Calu3 (cell line): Measurements from ENCODE around the gene LHPP. TPM values are rescaled to one million over a fixed set of nuclear protein-coding genes. Genes with fewer than 3 reads are reported as not detected.

Experiments used
- BruUV-seq: library from RNA; stranded (reverse); fragments of 400-500 nt; replicated peaks from 2 replicates; lab custom pipeline; 2021; lab: Mats Ljungman, UMichigan
- CTCF ChIA-PET: fragments of 300-600 bp; sonication (Branson Sonifier 250); formaldehyde crosslinking; loops from one replicate; lab custom pipeline; 2022; ENCODE audit warnings: antibody characterized with exemption; lab: Charles Lee
- DNase-seq: peaks from one replicate; pipeline ENCODE4 v3.0.0; 2022
- H3K27ac Mint-ChIP-seq: one replicate; pipeline ENCODE4 v1.8.0; 2022; ENCODE audit warnings: mixed read lengths; ENCODE audit not compliant: unreplicated experiment
- H3K27me3 Mint-ChIP-seq: one replicate; pipeline ENCODE4 v1.8.0; 2022; ENCODE audit warnings: mixed read lengths; ENCODE audit not compliant: unreplicated experiment
- H3K36me3 Mint-ChIP-seq: one replicate; pipeline ENCODE4 v1.8.0; 2022; ENCODE audit warnings: mild to moderate bottlenecking, moderate library complexity, mixed read lengths; ENCODE audit not compliant: insufficient read depth, unreplicated experiment
- H3K4me1 Mint-ChIP-seq: one replicate; pipeline ENCODE4 v1.8.0; 2022; ENCODE audit warnings: mild to moderate bottlenecking, low read depth, mixed read lengths; ENCODE audit not compliant: unreplicated experiment
- H3K4me3 Mint-ChIP-seq: one replicate; pipeline ENCODE4 v1.8.0; 2022; ENCODE audit warnings: mild to moderate bottlenecking, low read depth, moderate library complexity, mixed read lengths; ENCODE audit not compliant: unreplicated experiment
- H3K9me3 Mint-ChIP-seq: one replicate; pipeline ENCODE4 v1.8.0; 2022; ENCODE audit warnings: low read depth, mixed read lengths; ENCODE audit not compliant: unreplicated experiment
- intact Hi-C: fragments of 100-400 bp; cut with micrococcal nuclease; formaldehyde crosslinking; loops from one replicate; pipeline ENCODE4 v1.10.0; 2022; ENCODE audit not compliant: unreplicated experiment
- total RNA-seq: library from RNA; stranded (reverse); gene quantifications from 2 replicates; pipeline ENCODE4 v1.2.3, GENCODE V29; 2022
- TF ChIP-seq, protein P1 (sequence below): fragments of 200-600 bp; IDR thresholded peaks from one replicate; pipeline ENCODE4 v1.8.0; 2022; ENCODE audit warnings: antibody characterized with exemption; ENCODE audit not compliant: unreplicated experiment

The LHPP gene
- total RNA-seq, 1 experiment from 2014 or later: 12.0 TPM

DNA sequence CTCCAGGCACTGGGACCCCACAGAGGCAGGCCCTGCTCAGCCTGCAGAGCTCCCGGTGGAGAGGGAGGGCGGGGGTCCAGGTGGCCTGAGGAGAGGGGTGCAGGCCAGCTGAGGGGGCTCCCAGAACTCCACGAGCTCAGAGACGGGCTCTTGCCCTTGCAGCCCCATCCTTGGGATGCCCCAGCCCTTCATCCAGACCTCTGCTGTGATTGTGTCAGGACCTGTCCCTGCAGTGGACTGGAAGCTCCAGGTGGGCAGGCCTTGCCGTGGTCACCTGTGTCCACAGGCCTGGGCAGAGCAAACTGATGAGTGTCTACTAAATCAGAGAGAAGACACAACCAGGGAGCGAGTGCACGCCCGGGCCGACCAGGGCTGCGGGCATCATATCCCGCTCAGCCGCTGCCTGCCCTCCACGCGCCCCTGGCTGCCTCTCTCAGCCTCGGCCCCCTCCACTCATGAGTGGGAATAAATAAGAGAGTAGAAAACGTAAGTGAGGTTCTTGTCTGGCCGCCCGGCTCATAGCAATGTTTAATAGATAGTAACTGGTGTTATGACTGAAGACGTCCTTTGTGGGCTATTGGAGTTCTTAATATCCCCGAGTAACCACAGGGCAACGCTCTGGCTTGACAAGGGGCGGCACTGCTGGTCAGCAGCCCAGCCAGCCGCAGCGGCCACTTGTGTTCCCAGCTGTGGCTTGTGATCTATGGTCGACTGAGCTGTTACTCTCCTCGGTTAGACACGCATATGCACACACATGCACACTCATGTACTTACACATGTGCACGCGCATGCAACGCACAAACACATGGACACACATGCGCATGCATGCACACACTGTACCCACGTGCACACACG lies 105.6 kb downstream of the LHPP start:
- DNase-seq: no peak
- CTCF ChIA-PET: no interaction called here
- H3K27me3 Mint-ChIP-seq: peaks cover 17% of the 10 kb centered on the region
- no peaks in the 10 kb centered on the region for H3K9me3 Mint-ChIP-seq
- no peak overlapping the region for H3K4me3 Mint-ChIP-seq
- BruUV-seq: no TSS peak
- H3K36me3 Mint-ChIP-seq: no peaks in the 10 kb centered on the region
- intact Hi-C loops: no loop called here
- no peaks in the 10 kb centered on the region for H3K4me1 Mint-ChIP-seq
- no peak overlapping the region for H3K27ac Mint-ChIP-seq
- TF ChIP-seq, protein P1, sequence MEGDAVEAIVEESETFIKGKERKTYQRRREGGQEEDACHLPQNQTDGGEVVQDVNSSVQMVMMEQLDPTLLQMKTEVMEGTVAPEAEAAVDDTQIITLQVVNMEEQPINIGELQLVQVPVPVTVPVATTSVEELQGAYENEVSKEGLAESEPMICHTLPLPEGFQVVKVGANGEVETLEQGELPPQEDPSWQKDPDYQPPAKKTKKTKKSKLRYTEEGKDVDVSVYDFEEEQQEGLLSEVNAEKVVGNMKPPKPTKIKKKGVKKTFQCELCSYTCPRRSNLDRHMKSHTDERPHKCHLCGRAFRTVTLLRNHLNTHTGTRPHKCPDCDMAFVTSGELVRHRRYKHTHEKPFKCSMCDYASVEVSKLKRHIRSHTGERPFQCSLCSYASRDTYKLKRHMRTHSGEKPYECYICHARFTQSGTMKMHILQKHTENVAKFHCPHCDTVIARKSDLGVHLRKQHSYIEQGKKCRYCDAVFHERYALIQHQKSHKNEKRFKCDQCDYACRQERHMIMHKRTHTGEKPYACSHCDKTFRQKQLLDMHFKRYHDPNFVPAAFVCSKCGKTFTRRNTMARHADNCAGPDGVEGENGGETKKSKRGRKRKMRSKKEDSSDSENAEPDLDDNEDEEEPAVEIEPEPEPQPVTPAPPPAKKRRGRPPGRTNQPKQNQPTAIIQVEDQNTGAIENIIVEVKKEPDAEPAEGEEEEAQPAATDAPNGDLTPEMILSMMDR: no peak

- Mint-ChIP-seq H3K27ac (no peak overlapping the region), H3K27me3 (peaks cover 17% of the 10 kb centered on the region), H3K9me3 (no peaks in the 10 kb centered on the region), H3K4me3 (no peak overlapping the region), H3K4me1 (no peaks in the 10 kb centered on the region), H3K36me3 (no peaks in the 10 kb centered on the region)
- TF ChIP-seq, protein P1: no peak
- CTCF ChIA-PET: no interaction called here
- no peak for DNase-seq
- BruUV-seq: no TSS peak
- intact Hi-C loops: no loop called here
Measured at GRCh38 chr10:124568339-124568738, 106.7 kb downstream of the LHPP start.

DNA sequence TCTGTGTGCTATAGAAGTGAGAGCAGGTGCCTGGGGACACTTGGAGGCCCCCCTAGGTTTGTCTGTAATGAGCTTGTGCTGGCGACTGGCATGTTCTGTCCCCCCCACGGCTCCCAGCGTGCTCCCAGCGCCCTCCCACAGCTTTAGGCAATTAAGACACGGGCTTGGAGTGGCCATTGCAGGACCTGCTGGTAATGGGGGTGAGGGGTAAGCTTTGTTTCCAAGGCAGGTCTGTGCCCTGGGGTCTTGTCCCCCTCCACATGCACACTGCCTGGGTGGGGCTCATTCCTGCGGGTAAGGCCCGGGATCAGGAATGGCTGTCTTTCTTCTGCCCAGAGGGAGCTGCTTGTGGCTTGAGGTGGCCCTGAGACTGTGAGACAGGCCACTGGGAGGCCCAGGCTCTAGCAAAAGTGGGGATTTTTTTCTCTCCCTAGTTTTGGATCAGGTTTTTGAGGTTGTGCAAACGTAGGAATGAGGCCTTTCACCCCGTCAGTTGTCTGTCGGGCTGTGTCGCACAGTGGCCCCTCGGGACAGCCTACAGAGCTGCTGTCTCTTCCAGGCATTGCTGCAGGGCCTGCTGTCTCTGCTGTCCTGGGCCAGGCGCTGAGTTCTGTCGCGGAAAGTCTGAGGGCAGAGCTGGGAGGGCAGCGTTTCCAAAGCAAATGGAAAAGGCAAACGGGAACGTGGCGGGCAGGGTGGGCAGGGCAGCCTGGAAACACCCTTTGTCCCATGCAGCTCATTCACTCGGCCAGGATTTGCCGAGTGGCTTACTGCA lies 107.4 kb downstream of the LHPP start:
- H3K27ac Mint-ChIP-seq: no peak overlapping the region
- no peaks in the 10 kb centered on the region for H3K36me3 Mint-ChIP-seq
- H3K4me3 Mint-ChIP-seq: no peak overlapping the region
- no peaks in the 10 kb centered on the region for H3K4me1 Mint-ChIP-seq
- peaks cover 17% of the 10 kb centered on the region for H3K27me3 Mint-ChIP-seq
- BruUV-seq: no TSS peak
- intact Hi-C loops: no loop called here
- DNase-seq: no peak
- TF ChIP-seq, protein P1: no peak
- no peaks in the 10 kb centered on the region for H3K9me3 Mint-ChIP-seq
- CTCF ChIA-PET: no interaction called here

GRCh38 chr10:124569623-124570470 lies 108.2 kb downstream of the LHPP start:
- intact Hi-C loops: no loop called here
- H3K4me1 Mint-ChIP-seq: no peaks in the 10 kb centered on the region
- peaks cover 17% of the 10 kb centered on the region for H3K27me3 Mint-ChIP-seq
- BruUV-seq: no TSS peak
- no peak for DNase-seq
- no peaks in the 10 kb centered on the region for H3K9me3 Mint-ChIP-seq
- no peaks in the 10 kb centered on the region for H3K36me3 Mint-ChIP-seq
- no peak overlapping the region for H3K27ac Mint-ChIP-seq
- no peak overlapping the region for H3K4me3 Mint-ChIP-seq
- CTCF ChIA-PET: no interaction called here
- TF ChIP-seq, protein P1: no peak
